Measurements from ENCODE around the gene CREM.

The CREM gene

GRCh38 chr10:35195361-35196306 lies 69.0 kb downstream of the CREM start:
- Mint-ChIP-seq H3K27ac (peak overlapping the region; percentile 97), H3K4me1 (peaks cover 34% of the 10 kb centered on the region)

GRCh38 chr10:35200487-35200886 lies 73.8 kb downstream of the CREM start:
- Mint-ChIP-seq H3K27ac (no peak overlapping the region), H3K9me3 (no peaks in the 10 kb centered on the region), H3K27me3 (no peaks in the 10 kb centered on the region), H3K4me3 (no peak overlapping the region), H3K4me1 (peaks cover 16% of the 10 kb centered on the region), H3K36me3 (peaks cover 12% of the 10 kb centered on the region)
- ATAC-seq, result no peak

More at GRCh38 chr10:35195361-35196306, 69.0 kb downstream of the CREM start:
- H3K27me3 Mint-ChIP-seq, result no peaks in the 10 kb centered on the region
- H3K9me3 Mint-ChIP-seq, result no peaks in the 10 kb centered on the region
- peaks cover 26% of the 10 kb centered on the region for H3K36me3 Mint-ChIP-seq
- ATAC-seq, result peak; percentile 97
- H3K4me3 Mint-ChIP-seq, result peak overlapping the region; percentile 80

- Mint-ChIP-seq H3K27ac (no peak overlapping the region), H3K9me3 (no peaks in the 10 kb centered on the region), H3K4me3 (no peak overlapping the region), H3K4me1 (peaks cover 8% of the 10 kb centered on the region), H3K36me3 (peaks cover 12% of the 10 kb centered on the region), H3K27me3 (no peaks in the 10 kb centered on the region)
- ATAC-seq, result no peak
Measured at GRCh38 chr10:35201234-35201633, 74.6 kb downstream of the CREM start.

GRCh38 chr10:35202050-35202449 lies 75.4 kb downstream of the CREM start:
- H3K27me3 Mint-ChIP-seq, result no peaks in the 10 kb centered on the region
- peaks cover 18% of the 10 kb centered on the region for H3K36me3 Mint-ChIP-seq
- H3K4me3 Mint-ChIP-seq, result no peak overlapping the region
- H3K27ac Mint-ChIP-seq, result no peak overlapping the region
- H3K4me1 Mint-ChIP-seq, result peaks cover 6% of the 10 kb centered on the region
- no peaks in the 10 kb centered on the region for H3K9me3 Mint-ChIP-seq
- ATAC-seq, result no peak

- no peaks in the 10 kb centered on the region for H3K9me3 Mint-ChIP-seq
- H3K27me3 Mint-ChIP-seq, result no peaks in the 10 kb centered on the region
- peaks cover 23% of the 10 kb centered on the region for H3K36me3 Mint-ChIP-seq
- H3K27ac Mint-ChIP-seq, result no peak overlapping the region
- no peak overlapping the region for H3K4me3 Mint-ChIP-seq
- no peak for ATAC-seq
- H3K4me1 Mint-ChIP-seq, result peaks cover 11% of the 10 kb centered on the region
Measured at GRCh38 chr10:35203745-35204144, 77.1 kb downstream of the CREM start.

GRCh38 chr10:35204650-35205319 lies 78.1 kb downstream of the CREM start:
- Mint-ChIP-seq H3K27me3 (no peaks in the 10 kb centered on the region), H3K4me3 (no peak overlapping the region), H3K27ac (no peak overlapping the region), H3K4me1 (peaks cover 19% of the 10 kb centered on the region), H3K9me3 (no peaks in the 10 kb centered on the region), H3K36me3 (peaks cover 29% of the 10 kb centered on the region)
- no peak for ATAC-seq

GRCh38 chr10:35206274-35206673 lies 79.6 kb downstream of the CREM start:
- no peak for ATAC-seq
- H3K27me3 Mint-ChIP-seq, result no peaks in the 10 kb centered on the region
- H3K4me3 Mint-ChIP-seq, result no peak overlapping the region
- no peaks in the 10 kb centered on the region for H3K9me3 Mint-ChIP-seq
- H3K27ac Mint-ChIP-seq, result no peak overlapping the region
- peaks cover 29% of the 10 kb centered on the region for H3K36me3 Mint-ChIP-seq
- H3K4me1 Mint-ChIP-seq, result peaks cover 12% of the 10 kb centered on the region

GRCh38 chr10:35208536-35208935 lies 81.9 kb downstream of the CREM start:
- H3K36me3 Mint-ChIP-seq, result peaks cover 44% of the 10 kb centered on the region
- no peaks in the 10 kb centered on the region for H3K9me3 Mint-ChIP-seq
- ATAC-seq, result no peak
- peaks cover 12% of the 10 kb centered on the region for H3K4me1 Mint-ChIP-seq
- no peaks in the 10 kb centered on the region for H3K27me3 Mint-ChIP-seq
- peak overlapping the region; percentile 36 for H3K27ac Mint-ChIP-seq
- no peak overlapping the region for H3K4me3 Mint-ChIP-seq

GRCh38 chr10:35208949-35209613 lies 82.4 kb downstream of the CREM start:
- H3K4me3 Mint-ChIP-seq, result no peak overlapping the region
- no peaks in the 10 kb centered on the region for H3K27me3 Mint-ChIP-seq
- peaks cover 46% of the 10 kb centered on the region for H3K36me3 Mint-ChIP-seq
- peaks cover 12% of the 10 kb centered on the region for H3K4me1 Mint-ChIP-seq
- ATAC-seq, result peak; percentile 56
- no peaks in the 10 kb centered on the region for H3K9me3 Mint-ChIP-seq
- H3K27ac Mint-ChIP-seq, result peak overlapping the region; percentile 36

GRCh38 chr10:35210961-35211360 lies 84.3 kb downstream of the CREM start:
- Mint-ChIP-seq H3K9me3 (no peaks in the 10 kb centered on the region), H3K27ac (peak overlapping the region; percentile 27), H3K4me3 (no peak overlapping the region), H3K36me3 (peaks cover 46% of the 10 kb centered on the region), H3K4me1 (peaks cover 12% of the 10 kb centered on the region), H3K27me3 (no peaks in the 10 kb centered on the region)
- ATAC-seq, result no peak

- Mint-ChIP-seq H3K27me3 (no peaks in the 10 kb centered on the region), H3K4me3 (no peak overlapping the region), H3K9me3 (no peaks in the 10 kb centered on the region), H3K4me1 (peaks cover 12% of the 10 kb centered on the region), H3K27ac (peak overlapping the region; percentile 27), H3K36me3 (peaks cover 46% of the 10 kb centered on the region)
- ATAC-seq, result no peak
Measured at GRCh38 chr10:35211390-35211789, 84.7 kb downstream of the CREM start.

- Mint-ChIP-seq H3K27me3 (no peaks in the 10 kb centered on the region), H3K27ac (no peak overlapping the region), H3K9me3 (no peaks in the 10 kb centered on the region), H3K4me3 (no peak overlapping the region), H3K4me1 (peaks cover 14% of the 10 kb centered on the region), H3K36me3 (peaks cover 40% of the 10 kb centered on the region)
- ATAC-seq, result no peak
Measured at GRCh38 chr10:35212856-35213255, 86.2 kb downstream of the CREM start.

GRCh38 chr10:35213699-35214098 lies 87.1 kb downstream of the CREM start:
- no peak overlapping the region for H3K4me3 Mint-ChIP-seq
- ATAC-seq, result no peak
- H3K27me3 Mint-ChIP-seq, result peaks cover 6% of the 10 kb centered on the region
- H3K36me3 Mint-ChIP-seq, result peaks cover 36% of the 10 kb centered on the region
- H3K4me1 Mint-ChIP-seq, result peaks cover 18% of the 10 kb centered on the region
- H3K9me3 Mint-ChIP-seq, result no peaks in the 10 kb centered on the region
- no peak overlapping the region for H3K27ac Mint-ChIP-seq

- H3K4me1 Mint-ChIP-seq, result peaks cover 15% of the 10 kb centered on the region
- H3K9me3 Mint-ChIP-seq, result no peaks in the 10 kb centered on the region
- no peak overlapping the region for H3K27ac Mint-ChIP-seq
- ATAC-seq, result no peak
- peaks cover 29% of the 10 kb centered on the region for H3K36me3 Mint-ChIP-seq
- H3K4me3 Mint-ChIP-seq, result no peak overlapping the region
- H3K27me3 Mint-ChIP-seq, result peaks cover 9% of the 10 kb centered on the region
Measured at GRCh38 chr10:35214607-35215020, 88.0 kb downstream of the CREM start.

- peaks cover 15% of the 10 kb centered on the region for H3K4me1 Mint-ChIP-seq
- H3K27ac Mint-ChIP-seq, result no peak overlapping the region
- no peak overlapping the region for H3K4me3 Mint-ChIP-seq
- H3K36me3 Mint-ChIP-seq, result peaks cover 29% of the 10 kb centered on the region
- no peak for ATAC-seq
- H3K27me3 Mint-ChIP-seq, result peaks cover 9% of the 10 kb centered on the region
- no peaks in the 10 kb centered on the region for H3K9me3 Mint-ChIP-seq
Measured at GRCh38 chr10:35215107-35215506, 88.5 kb downstream of the CREM start.
